Stimulated activated naive CD8-positive, alpha-beta T cell treated with anti-CD3 and anti-CD28 coated beads, Interleukin-15, Interleukin-2, amounts not matched to agents 100 U/mL and 50 U/mL, for 24 hours (primary cell): Measurements from ENCODE around the gene SORCS3.
"Not testable (repeated sequence)": the region's sequence is repeated elsewhere in the genome, so short reads cannot be mapped to it uniquely, and the experiment has no call there.

Experiments
- ATAC-seq: fragments of 150-1000 bp; cut with Tn5 transposase; one replicate; pipeline ENCODE4 v1.10.0; 2021
- DNase-seq: peaks from one replicate; pipeline ENCODE4 v3.0.0; 2021

The SORCS3 gene

GRCh38 chr10:104690959-104691358, 49.9 kb downstream of the SORCS3 start:
- no peak for ATAC-seq
- DNase-seq: no peak

DNA sequence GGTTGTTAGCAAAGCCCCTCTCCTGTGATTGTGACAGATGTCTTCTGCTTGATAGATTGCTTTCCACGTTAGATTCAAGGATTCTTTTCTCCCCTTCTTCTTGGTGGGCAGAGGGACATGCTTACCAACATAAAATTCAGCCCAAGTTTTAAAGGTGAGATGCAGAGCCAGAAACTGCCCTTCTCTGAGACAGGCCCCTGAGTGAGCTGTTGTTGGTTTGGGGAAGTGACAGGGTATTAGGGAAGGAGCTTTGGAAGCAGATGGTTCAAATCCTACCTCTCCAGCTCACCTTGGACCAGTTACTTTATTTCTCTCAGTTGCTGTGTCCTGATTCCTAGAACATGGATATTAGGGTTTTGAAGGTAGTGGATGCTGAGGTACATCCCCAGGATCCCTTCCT, 53.0 kb downstream of the SORCS3 start:
- ATAC-seq (no peak), DNase-seq (no peak)

DNA sequence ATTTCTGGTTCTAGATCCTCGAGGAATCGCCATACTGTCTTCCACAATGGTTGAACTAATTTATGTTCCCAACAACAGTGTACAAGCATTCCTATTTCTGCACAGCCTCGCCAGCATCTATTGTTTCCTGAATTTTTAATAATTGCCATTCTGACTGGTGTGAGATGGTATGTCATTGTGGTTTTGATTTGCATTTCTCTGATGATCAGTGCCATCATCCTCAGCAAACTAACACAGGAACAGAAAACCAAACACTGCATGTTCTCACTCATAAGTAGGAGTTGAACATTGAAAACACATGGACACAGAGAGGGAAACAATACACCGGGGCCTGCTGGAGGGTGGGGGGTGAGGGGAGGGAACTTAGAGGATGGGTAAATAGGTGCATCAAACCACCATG, 62.2 kb downstream of the SORCS3 start:
- ATAC-seq, DNase-seq: not testable (repeated sequence)

DNA sequence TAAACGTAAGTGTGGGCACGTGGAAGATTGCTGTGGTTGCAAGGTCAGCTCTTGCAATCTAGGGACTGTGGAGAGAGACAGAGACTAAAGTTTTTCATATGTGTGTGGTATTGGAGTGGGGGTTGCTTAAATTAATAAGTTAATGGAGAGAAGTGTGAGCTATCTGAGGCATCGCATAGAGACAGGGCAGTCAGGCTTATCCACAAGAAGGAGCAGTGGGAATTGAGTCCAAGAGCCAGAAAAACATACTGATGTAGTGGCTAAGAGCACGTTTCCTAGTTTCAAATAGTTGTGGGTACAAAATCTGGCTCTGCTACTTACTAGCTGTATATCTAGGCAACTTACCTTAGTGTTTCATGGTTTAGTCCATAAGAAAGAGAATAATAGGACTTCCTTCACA, 65.8 kb downstream of the SORCS3 start:
- DNase-seq (no peak), ATAC-seq (no peak)

DNA sequence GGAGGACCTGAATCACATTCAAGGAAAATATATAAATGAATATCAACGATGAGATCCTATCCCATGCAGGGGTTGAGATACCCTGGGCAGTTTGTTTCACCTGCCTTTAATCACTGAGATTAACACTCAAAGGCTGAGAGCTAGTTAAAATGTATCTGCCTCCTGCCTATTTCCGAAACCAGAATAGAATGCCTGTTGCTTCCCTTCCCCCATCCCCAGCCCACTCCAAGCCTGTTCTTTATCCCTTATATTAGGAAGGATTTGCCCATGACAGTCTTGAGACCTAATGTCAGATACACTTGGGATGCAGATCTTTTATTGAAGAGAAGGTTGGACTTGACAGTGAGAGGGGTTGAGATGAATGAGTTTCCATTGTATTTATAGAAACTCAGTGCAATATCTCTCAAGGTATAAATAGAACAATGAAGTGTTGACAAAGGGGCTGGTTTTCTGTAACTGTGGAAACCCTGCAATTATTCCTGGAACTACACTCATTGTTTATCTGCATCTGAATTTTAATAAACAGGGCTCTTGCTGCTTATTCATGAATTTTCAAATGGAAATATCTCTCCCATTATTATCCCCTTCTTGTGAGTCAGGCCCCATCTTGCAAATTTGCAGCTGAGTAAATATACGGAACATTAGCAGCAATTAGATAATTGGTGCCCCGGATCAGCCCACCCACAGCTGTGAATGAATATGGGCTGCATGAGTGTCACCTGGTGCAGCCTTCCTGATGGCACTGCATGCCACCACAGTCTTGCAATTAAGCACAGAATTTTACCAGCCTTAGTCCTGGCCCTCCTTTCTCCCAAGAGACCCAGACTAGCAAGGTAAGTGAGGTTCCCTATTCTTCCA, 66.7 kb downstream of the SORCS3 start:
- DNase-seq: no peak
- ATAC-seq: no peak

DNA sequence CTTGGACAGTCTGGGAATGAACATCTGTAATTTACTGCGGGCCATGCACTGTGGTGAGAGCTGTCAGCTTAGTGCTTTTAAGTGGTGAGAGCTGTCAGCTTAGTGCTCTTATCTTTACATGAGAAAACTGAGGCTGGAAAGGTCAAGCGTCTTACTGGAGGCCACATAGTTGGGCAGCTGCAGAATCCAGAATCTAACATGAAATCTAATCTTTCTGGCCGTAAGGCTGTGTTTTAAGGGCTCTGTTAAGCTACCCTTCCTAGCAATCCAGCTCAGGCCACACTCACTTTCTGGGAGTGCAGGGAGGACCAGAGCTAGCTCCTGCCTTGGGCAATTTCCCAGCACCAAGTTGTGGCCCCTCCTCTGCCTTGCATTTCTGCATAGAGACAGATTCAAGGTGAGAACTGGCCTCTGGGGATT, 70.2 kb downstream of the SORCS3 start:
- ATAC-seq (no peak), DNase-seq (no peak)

- DNase-seq: not testable (repeated sequence)
- peak; percentile 52 for ATAC-seq
Observed at GRCh38 chr10:104730593-104730992, 89.5 kb downstream of the SORCS3 start.

DNA sequence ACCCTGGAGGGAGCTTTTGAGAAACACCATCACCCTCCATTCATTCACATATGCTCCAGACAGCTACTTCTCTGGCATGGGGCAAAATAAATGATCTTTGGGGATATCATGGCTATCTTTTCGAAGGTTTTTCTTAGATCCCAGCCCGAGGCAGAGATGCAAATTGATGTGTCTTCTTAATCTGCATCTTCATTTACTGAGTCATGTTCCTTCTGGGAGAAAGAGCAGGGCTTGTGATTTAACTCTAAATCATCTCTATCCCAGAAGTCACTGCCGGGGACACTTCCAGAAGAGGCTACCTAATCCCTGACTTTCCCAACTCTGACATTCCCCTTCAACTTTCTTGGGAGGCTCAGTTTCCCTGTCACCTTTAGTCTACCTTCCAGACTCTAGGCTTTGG, 90.1 kb downstream of the SORCS3 start:
- ATAC-seq: no peak
- DNase-seq: no peak

- no peak for ATAC-seq
- no peak for DNase-seq
Observed at GRCh38 chr10:104732222-104732621, 91.1 kb downstream of the SORCS3 start.

- DNase-seq (no peak), ATAC-seq (no peak)
Observed at GRCh38 chr10:104734433-104734832, 93.3 kb downstream of the SORCS3 start.

DNA sequence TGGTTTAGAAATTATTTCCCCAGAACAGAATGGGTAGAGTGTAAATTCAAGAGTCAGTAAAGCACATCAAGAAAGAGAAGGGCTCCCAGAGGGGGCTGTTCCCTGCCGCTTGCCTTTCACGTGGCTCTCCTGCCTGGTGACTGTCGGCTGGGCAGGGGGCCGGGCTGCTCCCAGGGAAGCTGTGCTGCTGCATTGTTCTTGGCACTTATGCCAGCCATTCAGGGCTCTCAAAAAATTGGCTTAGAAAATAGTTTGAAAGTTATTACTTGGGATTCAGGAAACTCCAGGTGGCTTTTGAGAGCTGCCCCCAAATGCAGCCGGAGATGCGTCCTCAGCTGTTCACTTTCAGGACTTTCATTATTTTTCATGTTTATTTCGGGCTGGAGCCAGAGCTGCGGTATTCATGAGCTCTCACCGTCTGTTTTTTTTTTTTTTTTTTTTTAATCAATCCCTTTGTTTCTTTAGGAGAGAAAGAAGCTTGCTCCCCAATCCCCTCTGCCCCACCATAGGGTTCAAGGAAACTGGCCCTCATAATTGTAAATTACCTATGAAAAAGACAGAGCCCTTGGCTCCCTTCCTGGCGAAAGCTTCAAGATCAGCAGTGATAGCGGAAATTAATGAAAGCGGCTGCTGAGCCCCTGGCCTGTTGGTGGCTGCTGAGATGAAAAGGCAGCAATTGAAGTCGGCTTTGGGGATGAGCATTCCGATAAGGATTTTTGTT, 94.1 kb downstream of the SORCS3 start:
- ATAC-seq: no peak
- DNase-seq: no peak

- DNase-seq: no peak
- no peak for ATAC-seq
Observed at GRCh38 chr10:104735757-104736391, 94.8 kb downstream of the SORCS3 start.

DNA sequence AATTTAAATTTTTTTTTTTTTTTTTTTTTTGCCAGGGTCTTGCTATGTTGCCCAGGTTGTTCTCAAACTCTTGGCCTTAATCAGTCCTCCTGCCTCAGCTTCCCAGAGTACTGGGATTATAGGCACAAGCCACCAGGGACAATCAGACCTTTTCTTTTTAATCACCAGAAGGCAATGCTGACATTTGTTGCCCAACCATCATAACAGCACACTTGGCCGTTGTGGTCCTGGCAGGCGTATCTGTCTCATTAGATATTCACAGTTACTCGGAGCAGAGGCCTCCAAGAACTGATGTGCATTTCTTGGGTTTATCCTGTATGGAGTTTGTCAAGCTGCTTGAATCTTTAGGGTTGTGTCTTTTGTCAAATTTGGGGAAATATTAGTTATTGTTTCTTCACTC, 100.0 kb downstream of the SORCS3 start:
- DNase-seq: no peak
- ATAC-seq: no peak

DNA sequence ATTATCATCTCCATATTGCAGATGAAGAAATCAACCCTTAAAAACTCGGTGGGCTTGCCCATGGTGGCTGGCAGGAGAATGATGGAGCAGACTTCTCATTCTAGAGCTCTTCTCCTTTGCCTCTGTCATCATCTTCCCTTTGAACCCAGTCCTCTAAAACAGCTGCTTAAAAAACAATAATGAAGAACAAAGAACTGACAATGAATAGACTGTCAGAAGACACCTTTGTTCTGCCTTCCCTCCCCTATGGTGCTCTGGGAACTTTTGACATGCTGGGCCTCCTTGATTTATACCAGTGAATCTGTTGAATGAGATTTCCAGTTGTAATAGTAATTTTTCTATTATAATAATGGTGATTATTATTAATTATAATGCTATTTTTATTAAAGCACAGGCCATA, 103.0 kb downstream of the SORCS3 start:
- ATAC-seq (no peak), DNase-seq (no peak)

DNA sequence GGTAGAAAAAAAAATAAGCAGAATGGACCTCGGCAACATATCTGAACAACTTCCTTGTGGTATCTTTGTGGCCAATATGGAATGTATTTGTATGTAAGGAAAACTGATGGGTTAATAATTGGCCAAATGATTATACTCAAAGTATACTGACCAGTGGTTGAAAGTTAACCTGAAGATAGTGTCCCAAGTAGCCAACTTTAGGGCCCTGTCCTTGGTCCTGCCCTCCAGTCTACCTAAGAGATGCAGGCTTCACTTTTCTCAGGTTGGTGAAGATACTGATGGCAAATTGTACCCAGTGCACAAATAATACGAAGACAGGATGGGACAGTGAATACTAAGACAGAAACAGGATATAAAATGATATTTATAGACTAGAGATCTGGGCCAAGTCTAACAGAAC, 109.2 kb downstream of the SORCS3 start:
- DNase-seq (no peak), ATAC-seq (no peak)

- no peak for ATAC-seq
- DNase-seq: no peak
Observed at GRCh38 chr10:104762793-104763192, 121.7 kb downstream of the SORCS3 start.

- peak; percentile 46 for ATAC-seq
Observed at GRCh38 chr10:104766341-104766740, 125.3 kb downstream of the SORCS3 start.

GRCh38 chr10:104767282-104767681, 126.2 kb downstream of the SORCS3 start:
- ATAC-seq (no peak), DNase-seq (no peak)

More at GRCh38 chr10:104766341-104766740, 125.3 kb downstream of the SORCS3 start:
- no peak for DNase-seq

GRCh38 chr10:104767745-104768144, 126.7 kb downstream of the SORCS3 start:
- no peak for ATAC-seq
- DNase-seq: no peak

GRCh38 chr10:104773105-104773504, 132.0 kb downstream of the SORCS3 start:
- ATAC-seq: no peak
- no peak for DNase-seq

DNA sequence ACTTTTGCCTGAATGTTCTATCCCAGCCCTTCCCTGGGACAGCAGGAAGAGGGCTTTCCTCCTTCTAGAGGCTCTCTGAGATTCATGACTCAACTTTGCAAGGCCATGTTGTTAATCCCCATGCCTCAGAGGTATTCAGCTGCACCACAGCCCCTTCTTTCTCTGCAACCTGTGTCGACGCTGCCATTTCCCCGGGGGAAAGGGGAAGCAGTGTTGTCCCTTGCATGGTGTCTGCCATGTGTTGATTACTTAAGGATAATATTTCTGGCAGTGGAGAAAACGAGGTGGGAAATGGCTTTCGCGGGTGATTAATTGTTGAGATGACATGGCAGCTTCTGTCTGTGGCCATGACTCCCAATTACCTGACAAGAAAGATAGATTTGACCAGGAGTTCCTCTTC, 133.1 kb downstream of the SORCS3 start:
- ATAC-seq (no peak), DNase-seq (no peak)

- DNase-seq (no peak), ATAC-seq (no peak)
Observed at GRCh38 chr10:104777086-104777799, 136.2 kb downstream of the SORCS3 start.
